Measurements from ENCODE around the gene MIOX. TPM values are rescaled to one million over a fixed set of nuclear protein-coding genes. Genes with fewer than 3 reads are reported as not detected.

MIOX gene
- total RNA-seq, 2 experiments from 2014 or later: 0.48 to 0.60 TPM

GRCh38 chr22:50479721-50480120 lies 6.9 kb upstream of the MIOX start:
- ChIA-PET POLR2A (interaction anchor here (0.9 to 1.4 kb wide), 3 partner anchors 18 to 46 kb away, joined by 3 to 4 read pairs (median 3); partner anchors contain the start of gene SCO2), CTCF (interaction anchor here (1.0 to 1.8 kb wide), 2 partner anchors 9 to 18 kb away, joined by 3 to 5 read pairs; no protein-coding TSS in a partner anchor)
- Mint-ChIP-seq H3K4me1 (peaks cover 13% of the 10 kb centered on the region), H3K27ac (no peak overlapping the region), H3K36me3 (ENCODE audit: low read depth) (no peaks in the 10 kb centered on the region), H3K9me3 (no peaks in the 10 kb centered on the region), H3K27me3 (peaks cover 9% of the 10 kb centered on the region), H3K4me3 (peak overlapping the region; percentile 66)
- no peak for DNase-seq

- DNase-seq: no peak
- peak overlapping the region; percentile 65 for H3K4me3 Mint-ChIP-seq
- ChIA-PET CTCF (interaction anchor here (0.6 kb wide), 1 partner anchor 135 kb away, joined by 3 read pairs; no protein-coding TSS in a partner anchor), POLR2A (interaction anchor here (0.6 to 2.2 kb wide), 6 partner anchors 11 to 51 kb away, joined by 3 to 7 read pairs (median 4); partner anchors contain the start of genes LMF2, NCAPH2 and SCO2)
- no peaks in the 10 kb centered on the region for H3K36me3 Mint-ChIP-seq (ENCODE audit: low read depth)
- H3K27ac Mint-ChIP-seq: no peak overlapping the region
- H3K4me1 Mint-ChIP-seq: peaks cover 8% of the 10 kb centered on the region
- peaks cover 9% of the 10 kb centered on the region for H3K27me3 Mint-ChIP-seq
- H3K9me3 Mint-ChIP-seq: no peaks in the 10 kb centered on the region
These were observed 5.6 kb upstream of the MIOX start for GRCh38 chr22:50481045-50481439.

- CTCF ChIA-PET: no interaction called here
These were observed 5.1 kb upstream of the MIOX start, which contains the start of gene ADM2 for GRCh38 chr22:50481440-50482106. TSS of gene ADM2 (plus strand) at chr22:50481543. CDS start at chr22:50481848, 305 bp downstream.

GRCh38 chr22:50482107-50483074 lies 4.3 kb upstream of the MIOX start:
- POLR2A ChIA-PET: interaction anchor here (1.0 to 2.2 kb wide), 4 partner anchors 9 to 50 kb away, joined by 3 to 7 read pairs (median 5); partner anchors contain the start of gene SCO2
- H3K9me3 Mint-ChIP-seq: no peaks in the 10 kb centered on the region
- no peak overlapping the region for H3K27ac Mint-ChIP-seq
- DNase-seq: no peak
- H3K4me3 Mint-ChIP-seq: peak overlapping the region; percentile 76
- no peaks in the 10 kb centered on the region for H3K36me3 Mint-ChIP-seq (ENCODE audit: low read depth)
- peaks cover 9% of the 10 kb centered on the region for H3K27me3 Mint-ChIP-seq
- peaks cover 4% of the 10 kb centered on the region for H3K4me1 Mint-ChIP-seq
- CTCF ChIA-PET: interaction anchor here (1.2 to 1.3 kb wide), 2 partner anchors 43 to 139 kb away, joined by 3 read pairs; partner anchors contain the start of gene SCO2

More at GRCh38 chr22:50481440-50482106, 5.1 kb upstream of the MIOX start, which contains the start of gene ADM2:
- peaks cover 8% of the 10 kb centered on the region for H3K4me1 Mint-ChIP-seq
- POLR2A ChIA-PET: interaction anchor here (0.6 to 2.2 kb wide), 5 partner anchors 8 to 50 kb away, joined by 3 to 7 read pairs (median 6); partner anchors contain the start of gene SCO2
- peaks cover 9% of the 10 kb centered on the region for H3K27me3 Mint-ChIP-seq
- no peaks in the 10 kb centered on the region for H3K36me3 Mint-ChIP-seq (ENCODE audit: low read depth)
- DNase-seq: peak; percentile 75
- H3K4me3 Mint-ChIP-seq: peak within 1 kb of the TSS; percentile 76
- H3K27ac Mint-ChIP-seq: no peak within 1 kb of the TSS
- H3K9me3 Mint-ChIP-seq: no peaks in the 10 kb centered on the region

GRCh38 chr22:50483106-50483505 lies 3.6 kb upstream of the MIOX start:
- Mint-ChIP-seq H3K9me3 (no peaks in the 10 kb centered on the region), H3K4me3 (peak overlapping the region; percentile 24), H3K36me3 (ENCODE audit: low read depth) (no peaks in the 10 kb centered on the region), H3K27me3 (peaks cover 9% of the 10 kb centered on the region), H3K4me1 (peaks cover 4% of the 10 kb centered on the region), H3K27ac (no peak overlapping the region)
- no peak for DNase-seq
- POLR2A ChIA-PET: interaction anchor here (1.8 kb wide), 1 partner anchor 10 kb away, joined by 6 read pairs; no protein-coding TSS in a partner anchor
- CTCF ChIA-PET: interaction anchor here (1.2 to 1.3 kb wide), 2 partner anchors 42 to 139 kb away, joined by 3 read pairs; partner anchors contain the start of gene SCO2

- H3K4me1 Mint-ChIP-seq: peaks cover 4% of the 10 kb centered on the region
- DNase-seq: no peak
- no peak overlapping the region for H3K27ac Mint-ChIP-seq
- no peaks in the 10 kb centered on the region for H3K9me3 Mint-ChIP-seq
- POLR2A ChIA-PET: interaction anchor here (1.5 kb wide), 1 partner anchor 10 kb away, joined by 4 read pairs; no protein-coding TSS in a partner anchor
- H3K27me3 Mint-ChIP-seq: peaks cover 9% of the 10 kb centered on the region
- H3K36me3 Mint-ChIP-seq (ENCODE audit: low read depth): no peaks in the 10 kb centered on the region
- CTCF ChIA-PET: interaction anchor here (1.3 kb wide), 1 partner anchor 138 kb away, joined by 3 read pairs; no protein-coding TSS in a partner anchor
- H3K4me3 Mint-ChIP-seq: no peak overlapping the region
These were observed 3.1 kb upstream of the MIOX start for GRCh38 chr22:50483556-50483955.

- ChIA-PET POLR2A (interaction anchor here (1.5 kb wide), 1 partner anchor 11 kb away, joined by 4 read pairs; no protein-coding TSS in a partner anchor), CTCF (interaction anchor here (0.6 to 1.7 kb wide), 2 partner anchors 14 to 109 kb away, joined by 3 to 5 read pairs; no protein-coding TSS in a partner anchor)
- Mint-ChIP-seq H3K27me3 (peaks cover 9% of the 10 kb centered on the region), H3K9me3 (no peaks in the 10 kb centered on the region), H3K4me3 (no peak overlapping the region), H3K27ac (no peak overlapping the region), H3K36me3 (ENCODE audit: low read depth) (no peaks in the 10 kb centered on the region), H3K4me1 (peaks cover 4% of the 10 kb centered on the region)
- DNase-seq: no peak
These were observed 2.4 kb upstream of the MIOX start for GRCh38 chr22:50483977-50484853.

GRCh38 chr22:50485221-50486131 lies 1.2 kb upstream of the MIOX start:
- Mint-ChIP-seq H3K27me3 (no peaks in the 10 kb centered on the region), H3K9me3 (no peaks in the 10 kb centered on the region), H3K36me3 (ENCODE audit: low read depth) (no peaks in the 10 kb centered on the region), H3K4me1 (peaks cover 3% of the 10 kb centered on the region), H3K27ac (no peak overlapping the region), H3K4me3 (no peak overlapping the region)
- no peak for DNase-seq
- POLR2A ChIA-PET: interaction anchor here (1.5 kb wide), 1 partner anchor 12 kb away, joined by 4 read pairs; no protein-coding TSS in a partner anchor
- CTCF ChIA-PET: interaction anchor here (1.7 kb wide), 1 partner anchor 12 kb away, joined by 5 read pairs; no protein-coding TSS in a partner anchor

GRCh38 chr22:50487290-50488005 lies 789 bp downstream of the MIOX start:
- CTCF ChIA-PET: no interaction called here
- no peak for DNase-seq
- H3K27me3 Mint-ChIP-seq: peaks cover 1% of the 10 kb centered on the region
- H3K4me1 Mint-ChIP-seq: peaks cover 9% of the 10 kb centered on the region
- H3K9me3 Mint-ChIP-seq: no peaks in the 10 kb centered on the region
- H3K27ac Mint-ChIP-seq: no peak overlapping the region
- H3K4me3 Mint-ChIP-seq: no peak overlapping the region
- no peaks in the 10 kb centered on the region for H3K36me3 Mint-ChIP-seq (ENCODE audit: low read depth)
- POLR2A ChIA-PET: no interaction called here

GRCh38 chr22:50488006-50488677 lies 1.5 kb downstream of the MIOX start:
- H3K27ac Mint-ChIP-seq: no peak overlapping the region
- ChIA-PET POLR2A (no interaction called here), CTCF (no interaction called here)
- H3K4me1 Mint-ChIP-seq: peaks cover 9% of the 10 kb centered on the region
- no peaks in the 10 kb centered on the region for H3K9me3 Mint-ChIP-seq
- H3K27me3 Mint-ChIP-seq: peaks cover 1% of the 10 kb centered on the region
- no peak for DNase-seq
- no peaks in the 10 kb centered on the region for H3K36me3 Mint-ChIP-seq (ENCODE audit: low read depth)
- H3K4me3 Mint-ChIP-seq: no peak overlapping the region
